ENCODE results near the gene PHOX2A.
"Not testable (repeated sequence)": the region's sequence is repeated elsewhere in the genome, so short reads cannot be mapped to it uniquely, and the experiment has no call there.

Gene PHOX2A

DNA sequence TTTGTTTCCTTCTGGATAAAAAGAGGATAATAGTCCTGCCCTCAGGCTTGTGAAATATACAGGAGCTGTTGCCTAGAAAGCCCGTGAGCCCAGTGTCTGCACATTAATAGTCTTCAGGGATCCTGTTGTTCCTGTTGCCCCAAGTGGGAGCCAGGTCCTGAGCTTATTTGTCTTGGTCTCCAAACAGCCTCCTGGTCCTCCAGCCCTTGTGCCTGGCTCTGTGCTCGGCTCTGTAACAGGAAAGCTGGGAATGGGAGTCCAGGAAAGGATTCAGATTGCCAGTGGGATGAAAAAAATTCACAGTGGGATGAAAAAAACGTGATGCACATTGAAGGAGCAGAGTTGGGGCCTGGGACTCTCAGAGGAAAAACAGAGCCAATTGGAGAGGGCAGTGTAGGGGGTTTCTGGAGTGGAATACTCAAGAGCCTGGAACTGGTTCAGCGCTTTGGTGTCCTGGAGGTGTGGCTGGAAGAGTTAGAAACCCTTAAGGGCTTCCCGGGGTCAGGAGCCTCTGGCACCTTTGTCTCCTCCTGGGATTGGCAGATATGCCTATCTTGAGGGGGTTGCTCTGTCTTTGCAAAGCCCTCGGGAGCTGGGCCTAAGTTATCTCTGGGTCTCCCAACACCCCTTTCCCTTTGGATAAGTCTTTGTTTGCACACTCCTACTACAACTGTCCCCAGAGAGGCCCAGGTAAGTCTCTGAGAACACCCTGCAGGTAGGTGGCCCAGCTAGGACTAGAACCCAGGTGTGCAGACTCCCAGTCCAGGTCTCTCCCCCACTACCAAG is 21.7 kb downstream of the PHOX2A start:
- DNase-seq (ENCODE audit: low read depth in 2 of 2), result no peak

DNA sequence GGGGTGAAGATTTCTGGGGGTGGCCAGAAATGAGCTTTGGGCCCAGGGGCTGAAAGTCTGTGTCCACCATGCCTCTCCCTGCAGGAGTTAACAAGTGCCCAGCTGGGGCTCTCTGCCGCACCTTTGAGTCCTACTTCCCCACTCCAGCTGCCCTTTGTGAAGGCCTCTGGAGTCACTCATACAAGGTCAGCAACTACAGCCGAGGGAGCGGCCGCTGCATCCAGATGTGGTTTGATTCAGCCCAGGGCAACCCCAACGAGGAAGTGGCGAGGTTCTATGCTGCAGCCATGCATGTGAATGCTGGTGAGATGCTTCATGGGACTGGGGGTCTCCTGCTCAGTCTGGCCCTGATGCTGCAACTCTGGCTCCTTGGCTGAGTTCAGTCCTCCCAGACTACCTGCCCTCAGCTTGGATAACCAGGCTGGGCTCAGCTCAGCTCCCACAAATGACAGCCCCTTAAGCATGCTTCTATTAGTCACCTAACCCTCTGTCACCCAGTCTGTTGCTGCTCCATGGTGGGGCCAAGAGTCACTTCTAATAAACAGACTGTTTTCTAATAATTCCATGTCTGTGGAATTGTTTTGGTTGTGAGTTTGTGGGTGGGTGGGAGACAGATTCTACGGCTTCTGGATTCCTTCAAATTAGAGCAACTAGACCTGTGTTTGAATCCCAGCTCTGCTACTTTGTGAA is 22.4 kb downstream of the PHOX2A start:
- no peak for DNase-seq (ENCODE audit: low read depth in 2 of 2)

GRCh38 chr11:72220696-72221363 is 23.1 kb downstream of the PHOX2A start:
- no peak for DNase-seq (ENCODE audit: low read depth in 2 of 2)

GRCh38 chr11:72218251-72218745 is 25.7 kb downstream of the PHOX2A start:
- no peak for DNase-seq (ENCODE audit: low read depth in 2 of 2)

- DNase-seq (ENCODE audit: low read depth in 2 of 2), result no peak
Observed at GRCh38 chr11:72217841-72218240, 26.1 kb downstream of the PHOX2A start.

- DNase-seq (ENCODE audit: low read depth in 2 of 2), result no peak
Observed at GRCh38 chr11:72216638-72217037, 27.3 kb downstream of the PHOX2A start, which contains the start of gene FOLR2. Gene FOLR2, plus strand, starts transcription at chr11:72216794. Its CDS starts 1,791 bp downstream, at chr11:72218585.

GRCh38 chr11:72209101-72209500 is 34.9 kb downstream of the PHOX2A start:
- no peak for DNase-seq (ENCODE audit: low read depth in 2 of 2)

DNA sequence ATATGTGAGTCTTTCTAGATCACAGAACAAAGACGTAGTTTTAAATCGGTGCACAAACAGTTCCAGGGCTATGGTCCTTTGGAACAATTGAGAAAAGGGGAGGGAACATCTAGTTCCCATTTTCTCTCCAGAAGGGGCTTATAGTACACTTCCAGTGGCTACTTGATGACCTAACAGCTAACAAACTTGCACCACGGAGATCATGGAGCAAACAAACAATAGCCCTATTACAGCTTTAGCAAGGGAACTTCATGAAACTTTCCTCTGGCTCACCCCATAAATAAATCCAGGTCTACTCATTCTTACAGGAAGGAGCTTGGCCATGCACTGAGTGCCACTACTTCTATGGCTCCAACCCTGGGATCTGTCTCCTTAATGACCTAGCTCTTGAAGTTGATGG is 35.7 kb downstream of the PHOX2A start:
- DNase-seq (ENCODE audit: low read depth in 2 of 2), result no peak

- not testable (repeated sequence) for DNase-seq (ENCODE audit: low read depth in 2 of 2)
Observed at GRCh38 chr11:72206794-72207193, 37.2 kb downstream of the PHOX2A start.

- no peak for DNase-seq (ENCODE audit: low read depth in 2 of 2)
Observed at GRCh38 chr11:72204886-72205285, 39.1 kb downstream of the PHOX2A start.

- no peak for DNase-seq (ENCODE audit: low read depth in 2 of 2)
Observed at GRCh38 chr11:72203163-72203562, 40.8 kb downstream of the PHOX2A start.

DNA sequence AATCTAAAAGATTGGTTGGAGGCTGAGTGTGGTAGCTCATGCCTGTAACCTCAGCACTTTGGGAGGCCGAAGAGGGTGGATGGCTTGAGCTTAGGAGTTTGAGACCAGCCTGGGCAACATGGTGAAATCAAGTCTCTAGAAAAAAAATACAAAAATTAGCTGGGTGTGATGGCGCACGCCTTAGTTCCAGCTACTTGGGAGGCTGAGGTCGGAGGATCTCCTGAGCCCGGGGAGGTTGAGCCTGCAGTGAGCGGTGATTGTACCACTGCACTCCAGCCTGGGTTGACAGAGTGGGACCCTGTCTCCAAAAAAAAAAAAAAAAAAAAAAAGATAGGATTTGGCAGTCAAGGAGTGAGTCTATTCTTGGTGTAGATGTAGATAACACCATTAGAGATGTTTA is 41.4 kb downstream of the PHOX2A start:
- no peak for DNase-seq (ENCODE audit: low read depth in 2 of 2)

GRCh38 chr11:72201445-72201844 is 42.5 kb downstream of the PHOX2A start:
- not testable (repeated sequence) for DNase-seq (ENCODE audit: low read depth in 2 of 2)

GRCh38 chr11:72195518-72196270 is 48.3 kb downstream of the PHOX2A start:
- no peak for DNase-seq (ENCODE audit: low read depth in 2 of 2)

GRCh38 chr11:72191961-72192381 is 52.0 kb downstream of the PHOX2A start, which contains the start of gene FOLR1:
Gene FOLR1, plus strand, starts transcription at chr11:72192140. Its CDS starts 34 bp downstream, at chr11:72192174.
- no peak for DNase-seq (ENCODE audit: low read depth in 2 of 2)

GRCh38 chr11:72190631-72191071 is 53.3 kb downstream of the PHOX2A start:
- DNase-seq (ENCODE audit: low read depth in 2 of 2), result no peak

DNA sequence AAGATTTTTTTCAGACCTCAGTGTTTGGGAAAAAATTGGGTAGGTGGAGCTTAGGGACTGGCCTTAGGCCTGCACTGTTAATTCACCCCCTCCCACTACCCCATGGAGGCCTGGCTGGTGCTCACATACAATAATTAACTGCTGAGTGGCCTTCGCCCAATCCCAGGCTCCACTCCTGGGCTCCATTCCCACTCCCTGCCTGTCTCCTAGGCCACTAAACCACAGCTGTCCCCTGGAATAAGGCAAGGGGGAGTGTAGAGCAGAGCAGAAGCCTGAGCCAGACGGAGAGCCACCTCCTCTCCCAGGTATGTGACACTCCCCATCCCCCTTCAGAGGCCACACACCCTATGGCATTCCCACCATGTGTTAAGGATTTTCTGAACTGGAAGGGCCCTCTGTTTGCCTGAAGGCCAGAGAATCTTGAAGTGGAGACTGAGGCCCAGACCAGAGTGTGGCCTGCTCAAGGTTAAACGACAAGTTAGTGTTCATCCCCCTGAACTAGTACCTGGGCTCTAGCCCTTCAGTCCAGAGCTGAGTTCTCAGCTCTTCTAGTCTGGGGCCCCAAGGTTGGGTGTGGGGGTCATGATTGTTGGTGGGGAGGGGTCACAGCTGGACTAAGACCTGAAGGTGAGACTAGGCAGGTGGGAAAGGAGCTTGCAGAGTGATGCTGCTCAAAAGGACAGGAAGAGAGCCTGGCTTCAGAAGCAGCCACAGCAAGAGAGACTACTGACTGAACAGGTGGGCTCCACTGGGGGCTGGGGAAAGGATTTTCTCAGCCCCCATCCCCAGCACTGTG is 54.3 kb downstream of the PHOX2A start:
- DNase-seq (ENCODE audit: low read depth in 2 of 2), result no peak

All from stimulated activated CD8-positive, alpha-beta memory T cell treated with anti-CD3 and anti-CD28 coated beads, Interleukin-7, amount 100 ng/mL, for 1 hour (primary cell).